ENCODE data around the gene C22orf23. TPM values are rescaled to one million over a fixed set of nuclear protein-coding genes. Genes with fewer than 3 reads are reported as not detected.
"Not testable (repeated sequence)": the region's sequence is repeated elsewhere in the genome, so short reads cannot be mapped to it uniquely, and the experiment has no call there.

Gene C22orf23
- total and polyA plus RNA-seq, 2 of the 4 experiments (the other 2 are of a cell fraction): 0.39 to 0.54 TPM

DNA sequence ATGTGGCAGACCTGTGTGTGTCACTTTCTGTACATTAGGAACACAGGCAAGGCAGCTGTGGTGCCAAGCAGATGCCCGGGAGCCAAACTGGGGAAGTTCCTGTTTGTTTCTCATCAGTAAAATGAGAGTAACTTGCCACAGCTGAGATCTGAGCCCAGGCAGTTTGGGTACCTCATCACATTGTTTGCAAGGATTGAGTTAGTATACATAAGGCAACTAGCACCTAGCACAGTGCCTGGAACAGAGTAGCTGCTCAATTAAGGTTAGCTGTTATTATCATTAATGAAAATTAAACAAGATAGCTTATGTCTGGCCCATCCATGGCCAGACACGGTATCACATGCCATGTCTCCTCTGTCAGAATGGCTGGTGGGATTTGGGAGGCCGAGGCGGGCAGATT is 23.1 kb upstream of the C22orf23 start:
- no peaks in the 10 kb centered on the region for H3K27me3 ChIP-seq (ENCODE audit: control insufficient read depth, insufficient read depth, low read length)
- dilution Hi-C loops (cut with HindIII; ENCODE audit: low sequenced_read_pairs, unreplicated experiment): no loop called here
- no peak overlapping the region for H4K8ac ChIP-seq (ENCODE audit: low read depth in 2 of 2, low read length in 2 of 2)
- no peak for DNase-seq
- no peak overlapping the region for H4K5ac ChIP-seq (ENCODE audit: low read depth, low read length)
- H3K4me1 ChIP-seq (ENCODE audit: control insufficient read depth, insufficient read depth, low read length): no peaks in the 10 kb centered on the region
- ATAC-seq (ENCODE audit: low read depth): no peak
- no peaks in the 10 kb centered on the region; the same call in 1 of the 2 replicates for H3K9me1 ChIP-seq (ENCODE audit: insufficient read depth, low read length)
- H3K9ac ChIP-seq (ENCODE audit: low read depth, low read length): no peak overlapping the region
- H3K9me3 ChIP-seq (ENCODE audit: control insufficient read depth, insufficient read depth, low read length): no peaks in the 10 kb centered on the region
- no peak overlapping the region for H3K4ac ChIP-seq (ENCODE audit: low read depth, low read length)
- no peak overlapping the region for H4K91ac ChIP-seq (ENCODE audit: insufficient read depth, low read depth, low read length)
- POLR2A ChIA-PET (ENCODE audit: unreplicated experiment): no interaction called here
- H2BK15ac ChIP-seq (ENCODE audit: low read depth, low read length): no peak overlapping the region
- 100% methylated on average over 2 of the region's 4 CpGs; no CpG with 5 or more reads in 1 of the 2 experiments for WGBS, 2 experiments (ENCODE audit: extremely low coverage in 2 of 2, insufficient read length in 1 of 2)
- no peak overlapping the region for H2BK120ac ChIP-seq (ENCODE audit: low read depth, low read length)
- H3K18ac ChIP-seq (ENCODE audit: low read depth, low read length): no peak overlapping the region
- CTCF ChIA-PET: interaction anchor here (0.8 kb wide), 1 partner anchor 84 kb away, joined by 3 read pairs; no protein-coding TSS in a partner anchor
- H3K56ac ChIP-seq (ENCODE audit: extremely low read depth, insufficient read depth, low read length): no peak overlapping the region
- BruUV-seq (replicated peaks): no TSS peak
- peak overlapping the region; percentile 8 for H2AFZ ChIP-seq (replicated peaks; ENCODE audit: low read length, poor library complexity)
- no peak overlapping the region for H3K4me2 ChIP-seq (ENCODE audit: low read depth, low read length)
- no peak overlapping the region for H2AK9ac ChIP-seq (replicated peaks; ENCODE audit: low read depth, low read length, poor library complexity)
- H3K27ac ChIP-seq (ENCODE audit: insufficient read depth, low read length): no peak overlapping the region
- H2BK20ac ChIP-seq (ENCODE audit: low read depth, low read length): no peak overlapping the region
- no peak for TF ChIP-seq BHLHE40 (IDR thresholded peaks at IDR 0.05; ENCODE audit: low read depth, low read length)
- TF ChIP-seq FOS (IDR thresholded peaks at IDR 0.05; ENCODE audit: low read depth, low read length): no peak
- TF ChIP-seq RCOR1 (IDR thresholded peaks at IDR 0.05; ENCODE audit: insufficient replicate concordance, low read length): no peak
- no peak for TF ChIP-seq CTCF (conservative IDR thresholded peaks at IDR 0.05; ENCODE audit: low read depth, low read length)
- no peak for TF ChIP-seq RAD21 (IDR thresholded peaks at IDR 0.05; ENCODE audit: low read length)
- H4K20me1 ChIP-seq (ENCODE audit: insufficient read depth, low read length): no peaks in the 10 kb centered on the region; the same call in 1 of the 2 replicates
- no peak overlapping the region for H3K14ac ChIP-seq (replicated peaks; ENCODE audit: low read depth, low read length)
- intact Hi-C loops (cut with micrococcal nuclease): no loop called here
- no peaks in the 10 kb centered on the region; the same call in 1 of the 2 replicates for H3K36me3 ChIP-seq (ENCODE audit: control insufficient read depth, insufficient read depth, low read length)
- no peak overlapping the region for H2AK5ac ChIP-seq (ENCODE audit: low read depth, low read length)
- H3K23ac ChIP-seq (ENCODE audit: low read depth, low read length): no peak overlapping the region
- H3K79me1 ChIP-seq (ENCODE audit: low read depth in 1 of 2, low read length in 2 of 2): no peaks in the 10 kb centered on the region
- in situ Hi-C loops (cut with MboI; ENCODE audit: low sequenced_read_pairs): no loop called here
- H2BK5ac ChIP-seq (ENCODE audit: low read depth, low read length, poor library complexity, severe bottlenecking): no peak overlapping the region
- no peak overlapping the region for H3K4me3 ChIP-seq (ENCODE audit: insufficient read depth, low read depth, low read length)

- H2BK5ac ChIP-seq (ENCODE audit: low read depth, low read length, poor library complexity, severe bottlenecking); H4K5ac ChIP-seq (ENCODE audit: low read depth, low read length); H3K36me3 ChIP-seq (ENCODE audit: control insufficient read depth, insufficient read depth, low read length); H3K4me2 ChIP-seq (ENCODE audit: low read depth, low read length); POLR2A ChIA-PET (ENCODE audit: unreplicated experiment); H3K27ac ChIP-seq (ENCODE audit: insufficient read depth, low read length); H4K8ac ChIP-seq (ENCODE audit: low read depth in 2 of 2, low read length in 2 of 2); H3K14ac ChIP-seq (replicated peaks; ENCODE audit: low read depth, low read length); H3K9me1 ChIP-seq (ENCODE audit: insufficient read depth, low read length); intact Hi-C loops (cut with micrococcal nuclease); in situ Hi-C loops (cut with MboI; ENCODE audit: low sequenced_read_pairs); H4K20me1 ChIP-seq (ENCODE audit: insufficient read depth, low read length); H3K18ac ChIP-seq (ENCODE audit: low read depth, low read length); H2AK5ac ChIP-seq (ENCODE audit: low read depth, low read length); ATAC-seq (ENCODE audit: low read depth); H2BK120ac ChIP-seq (ENCODE audit: low read depth, low read length); H2AK9ac ChIP-seq (replicated peaks; ENCODE audit: low read depth, low read length, poor library complexity); H4K91ac ChIP-seq (ENCODE audit: insufficient read depth, low read depth, low read length); H3K56ac ChIP-seq (ENCODE audit: extremely low read depth, insufficient read depth, low read length); H3K4me3 ChIP-seq (ENCODE audit: insufficient read depth, low read depth, low read length); DNase-seq; H2AFZ ChIP-seq (replicated peaks; ENCODE audit: low read length, poor library complexity); BruUV-seq (replicated peaks); H2BK20ac ChIP-seq (ENCODE audit: low read depth, low read length); H3K9ac ChIP-seq (ENCODE audit: low read depth, low read length); H2BK15ac ChIP-seq (ENCODE audit: low read depth, low read length); dilution Hi-C loops (cut with HindIII; ENCODE audit: low sequenced_read_pairs, unreplicated experiment); H3K9me3 ChIP-seq (ENCODE audit: control insufficient read depth, insufficient read depth, low read length); H3K79me1 ChIP-seq (ENCODE audit: low read depth in 1 of 2, low read length in 2 of 2); H3K27me3 ChIP-seq (ENCODE audit: control insufficient read depth, insufficient read depth, low read length); H3K4me1 ChIP-seq (ENCODE audit: control insufficient read depth, insufficient read depth, low read length); H3K23ac ChIP-seq (ENCODE audit: low read depth, low read length); H3K4ac ChIP-seq (ENCODE audit: low read depth, low read length): not testable (repeated sequence)
- 91% methylated on average over 6 of the region's 8 CpGs; no CpG with 5 or more reads in 1 of the 2 experiments for WGBS, 2 experiments (ENCODE audit: extremely low coverage in 2 of 2, insufficient read length in 1 of 2)
- CTCF ChIA-PET: interaction anchor here (0.8 kb wide), 1 partner anchor 84 kb away, joined by 3 read pairs; no protein-coding TSS in a partner anchor
Observed at GRCh38 chr22:37976022-37976421, 22.6 kb upstream of the C22orf23 start.
